GM19324 (cell line): ENCODE measurements around the gene CENPQ.
"Not testable (repeated sequence)": the region's sequence is repeated elsewhere in the genome, so short reads cannot be mapped to it uniquely, and the experiment has no call there.

Experiments used
- ATAC-seq: cut with Tn5 transposase; IDR thresholded peaks from one replicate; pipeline ENCODE4 v1.9.1; 2021; ENCODE audit warnings: mild to moderate bottlenecking, moderate library complexity; ENCODE audit not compliant: unreplicated experiment, low FRiP score

CENPQ gene, protein sequence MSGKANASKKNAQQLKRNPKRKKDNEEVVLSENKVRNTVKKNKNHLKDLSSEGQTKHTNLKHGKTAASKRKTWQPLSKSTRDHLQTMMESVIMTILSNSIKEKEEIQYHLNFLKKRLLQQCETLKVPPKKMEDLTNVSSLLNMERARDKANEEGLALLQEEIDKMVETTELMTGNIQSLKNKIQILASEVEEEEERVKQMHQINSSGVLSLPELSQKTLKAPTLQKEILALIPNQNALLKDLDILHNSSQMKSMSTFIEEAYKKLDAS

DNA sequence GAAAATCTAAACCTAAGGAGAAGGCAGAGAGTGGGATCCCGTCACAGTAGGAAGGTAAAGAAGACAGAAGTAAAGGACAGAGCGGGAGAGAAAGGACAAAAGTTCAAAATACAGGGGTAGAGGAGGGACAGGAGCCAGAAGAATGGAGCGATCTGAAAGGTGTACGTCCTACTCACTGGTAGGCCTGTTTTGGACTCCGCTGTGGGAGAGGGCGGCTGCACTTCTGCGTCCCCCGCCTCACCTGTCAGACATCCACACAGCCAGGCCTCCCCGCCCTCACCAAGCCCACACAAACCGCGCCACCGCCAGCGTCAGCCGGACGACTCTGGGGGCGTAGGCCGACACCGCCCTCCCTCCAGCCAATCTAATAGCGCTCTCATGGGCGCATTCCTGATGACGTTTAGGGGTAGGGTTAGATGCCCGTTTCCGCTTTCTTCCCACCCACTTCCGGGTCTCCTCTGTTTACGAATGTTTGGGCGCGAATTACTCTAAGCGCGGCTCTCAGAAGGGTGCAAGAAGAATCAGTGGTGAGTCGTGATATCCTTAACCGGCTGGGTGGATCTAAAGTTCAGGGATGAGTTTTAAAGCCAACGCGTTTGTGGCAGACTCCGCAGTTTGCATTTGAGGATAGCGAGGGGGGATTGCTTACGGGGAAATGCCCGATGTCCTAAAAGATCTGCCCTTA is at the start of gene CENPQ, which contains the start of gene MMUT:
Gene CENPQ, plus strand, starts transcription at position 444 of the 685 bp plus-strand sequence. CDS start 6,807 bp downstream, outside the sequence.
Gene MMUT, minus strand, starts transcription at position 327 of the 685 bp plus-strand sequence. CDS start 3,787 bp downstream, outside the sequence.
- ATAC-seq, result peak; percentile 100

GRCh38 chr6:49415358-49415757 is 47.8 kb upstream of the CENPQ start:
- no peak for ATAC-seq

DNA sequence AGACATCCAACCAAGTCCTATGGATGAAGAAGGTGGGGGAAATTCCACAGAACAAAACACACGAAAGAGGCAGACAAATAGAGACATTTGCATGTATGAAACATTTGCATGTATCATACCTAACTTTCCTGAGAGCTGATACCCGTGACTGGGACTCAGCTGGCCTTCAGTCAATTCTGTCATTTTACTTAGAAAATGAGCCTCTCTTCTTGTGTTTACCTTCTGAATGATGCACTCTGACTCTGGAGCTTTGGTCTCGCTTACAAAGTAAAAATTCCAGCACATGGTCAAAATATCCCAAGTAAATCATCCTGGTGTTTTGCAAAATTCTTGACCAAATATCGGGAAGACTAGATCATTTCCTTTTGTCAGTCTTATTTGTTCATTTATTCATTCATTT is 47.0 kb upstream of the CENPQ start:
- no peak for ATAC-seq

- ATAC-seq, result no peak
These were observed 39.4 kb upstream of the CENPQ start for GRCh38 chr6:49423817-49424216.

- no peak for ATAC-seq
These were observed 33.0 kb upstream of the CENPQ start for GRCh38 chr6:49430187-49430586.

DNA sequence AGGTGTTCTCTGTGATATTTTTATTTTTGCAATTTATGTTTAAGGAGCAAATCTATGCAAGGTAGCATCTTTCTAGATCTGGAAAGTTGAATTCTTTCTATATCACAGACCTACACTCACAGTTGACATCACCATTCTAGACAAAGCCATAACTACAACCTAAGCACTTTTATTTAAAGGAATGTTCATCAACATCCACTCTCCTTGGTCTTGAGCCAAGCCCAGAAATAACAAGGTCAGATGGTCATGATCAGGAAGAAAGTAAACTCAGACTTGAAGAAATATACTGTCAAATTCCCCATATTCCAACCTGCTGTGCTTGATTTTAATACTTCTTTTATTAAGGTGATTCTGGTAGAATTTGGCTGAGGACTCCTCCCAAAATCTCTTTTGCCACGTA is 32.3 kb upstream of the CENPQ start:
- no peak for ATAC-seq

GRCh38 chr6:49453221-49453620 is 9.9 kb upstream of the CENPQ start:
- no peak for ATAC-seq

GRCh38 chr6:49454787-49455709 is 8.1 kb upstream of the CENPQ start:
- ATAC-seq, result peak; percentile 72

DNA sequence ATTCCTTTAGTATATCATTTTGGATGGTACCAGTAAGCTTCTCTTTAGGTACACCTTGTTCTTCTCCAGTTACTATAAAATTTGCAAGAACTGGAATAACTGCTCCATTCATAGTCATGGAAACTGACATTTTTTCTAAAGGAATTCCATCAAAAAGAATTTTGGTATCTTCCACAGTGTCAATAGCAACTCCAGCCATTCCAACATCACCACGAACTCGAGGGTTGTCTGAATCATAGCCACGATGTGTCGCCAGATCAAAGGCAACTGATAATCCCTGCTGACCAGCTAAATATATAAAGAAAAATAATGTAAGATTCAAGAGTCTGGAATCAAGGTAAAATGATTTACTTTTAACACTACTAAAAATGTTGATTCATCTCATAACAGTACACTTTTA is 5.4 kb upstream of the CENPQ start:
- ATAC-seq, result no peak

- ATAC-seq, result no peak
These were observed 1.1 kb upstream of the CENPQ start for GRCh38 chr6:49462071-49462470.

DNA sequence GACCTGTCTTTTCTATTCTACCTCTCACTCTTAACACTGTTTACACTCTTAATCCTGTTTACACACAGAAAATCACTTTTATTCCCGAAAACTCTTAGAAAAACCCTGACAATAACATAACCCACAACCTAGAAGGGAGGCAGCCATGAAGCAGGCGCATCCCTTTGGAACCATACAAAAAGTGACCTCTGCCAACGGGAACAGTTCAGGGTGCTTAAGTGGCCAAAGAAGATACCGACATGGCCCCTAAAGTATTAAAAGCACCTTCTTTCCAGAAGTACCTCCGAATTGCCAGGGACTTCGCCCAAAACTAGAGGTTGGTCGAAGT is 607 bp upstream of the CENPQ start:
- ATAC-seq, result peak; percentile 13

GRCh38 chr6:49463612-49463967 is 420 bp downstream of the CENPQ start:
- ATAC-seq, result no peak

GRCh38 chr6:49464691-49465090 is 1.5 kb downstream of the CENPQ start:
- ATAC-seq, result no peak

GRCh38 chr6:49468042-49468441 is 4.9 kb downstream of the CENPQ start:
- no peak for ATAC-seq

- not testable (repeated sequence) for ATAC-seq
These were observed 13.4 kb downstream of the CENPQ start for GRCh38 chr6:49476564-49476963.

DNA sequence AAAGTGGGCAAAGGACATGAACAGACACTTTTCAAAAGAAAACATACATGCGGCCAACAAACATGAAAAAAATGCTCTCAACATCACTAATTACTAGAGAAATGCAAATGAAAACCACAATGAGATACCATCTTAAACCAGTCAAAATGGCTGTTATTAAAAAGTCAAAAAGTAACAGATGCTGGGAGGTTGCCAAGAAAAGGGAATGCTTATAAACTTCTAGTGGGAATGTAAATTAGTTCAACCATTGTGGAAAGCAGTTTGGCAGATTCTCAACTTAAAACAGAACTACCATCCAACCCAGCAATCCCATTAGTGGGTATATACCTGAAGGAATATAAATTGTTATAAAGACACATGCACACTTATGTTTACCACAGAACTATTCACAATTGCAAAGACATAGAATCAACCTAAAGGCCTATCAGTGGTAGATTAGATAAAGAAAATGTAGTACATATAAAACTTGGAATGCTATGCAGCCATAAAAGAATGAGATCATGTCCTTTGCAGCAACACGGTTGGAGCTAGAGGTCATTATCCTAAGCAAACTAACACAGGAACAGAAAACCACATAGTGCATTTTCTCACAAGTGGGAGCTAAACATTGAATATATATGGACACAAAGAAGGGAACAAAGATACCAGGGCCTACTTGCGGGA is 16.3 kb downstream of the CENPQ start:
- ATAC-seq, result no peak

GRCh38 chr6:49481846-49482245 is 18.7 kb downstream of the CENPQ start:
- not testable (repeated sequence) for ATAC-seq

DNA sequence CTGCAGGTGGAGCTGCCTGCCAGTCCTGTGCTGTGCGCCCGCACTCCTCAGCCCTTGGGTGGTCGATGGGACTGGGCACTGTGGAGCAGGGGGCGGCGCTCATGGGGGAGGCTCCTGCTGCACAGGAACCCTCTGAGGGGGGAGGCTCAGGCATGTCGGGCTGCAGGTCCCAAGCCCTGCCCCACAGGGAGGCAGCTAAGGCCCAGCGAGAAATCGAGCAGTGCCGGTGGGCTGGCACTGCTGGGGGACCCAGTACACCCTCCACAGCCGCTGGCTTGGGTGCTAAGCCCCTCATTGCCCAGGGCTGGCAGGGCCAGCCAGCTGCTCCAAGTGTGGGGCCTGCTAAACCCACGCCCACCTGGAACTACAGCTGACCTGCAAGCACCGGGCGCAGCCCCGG is 20.2 kb downstream of the CENPQ start:
- ATAC-seq, result not testable (repeated sequence)

- no peak for ATAC-seq
These were observed 27.5 kb downstream of the CENPQ start for GRCh38 chr6:49490633-49491032.

- no peak for ATAC-seq
These were observed 34.1 kb downstream of the CENPQ start for GRCh38 chr6:49497304-49497703.

DNA sequence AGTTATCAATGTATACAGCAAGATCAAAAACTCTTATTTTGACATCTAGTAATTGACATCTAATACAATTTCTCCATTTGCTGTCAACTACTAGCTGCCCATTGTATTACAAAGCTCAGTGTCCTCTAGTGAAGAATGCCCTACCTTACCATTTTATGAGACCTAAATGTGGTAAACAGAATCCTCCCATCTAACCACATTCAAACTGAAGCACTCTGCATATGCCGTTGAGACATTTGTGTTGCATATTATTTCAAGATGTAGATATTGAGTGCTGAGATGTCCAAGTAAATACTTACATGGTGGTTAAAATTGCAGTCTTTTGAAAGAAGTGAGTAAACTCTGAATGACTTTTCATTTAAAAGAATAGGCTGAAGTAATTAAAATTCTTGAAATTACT is 36.0 kb downstream of the CENPQ start:
- no peak for ATAC-seq
